Measurements from ENCODE around the gene PDCD1.

The PDCD1 gene

DNA sequence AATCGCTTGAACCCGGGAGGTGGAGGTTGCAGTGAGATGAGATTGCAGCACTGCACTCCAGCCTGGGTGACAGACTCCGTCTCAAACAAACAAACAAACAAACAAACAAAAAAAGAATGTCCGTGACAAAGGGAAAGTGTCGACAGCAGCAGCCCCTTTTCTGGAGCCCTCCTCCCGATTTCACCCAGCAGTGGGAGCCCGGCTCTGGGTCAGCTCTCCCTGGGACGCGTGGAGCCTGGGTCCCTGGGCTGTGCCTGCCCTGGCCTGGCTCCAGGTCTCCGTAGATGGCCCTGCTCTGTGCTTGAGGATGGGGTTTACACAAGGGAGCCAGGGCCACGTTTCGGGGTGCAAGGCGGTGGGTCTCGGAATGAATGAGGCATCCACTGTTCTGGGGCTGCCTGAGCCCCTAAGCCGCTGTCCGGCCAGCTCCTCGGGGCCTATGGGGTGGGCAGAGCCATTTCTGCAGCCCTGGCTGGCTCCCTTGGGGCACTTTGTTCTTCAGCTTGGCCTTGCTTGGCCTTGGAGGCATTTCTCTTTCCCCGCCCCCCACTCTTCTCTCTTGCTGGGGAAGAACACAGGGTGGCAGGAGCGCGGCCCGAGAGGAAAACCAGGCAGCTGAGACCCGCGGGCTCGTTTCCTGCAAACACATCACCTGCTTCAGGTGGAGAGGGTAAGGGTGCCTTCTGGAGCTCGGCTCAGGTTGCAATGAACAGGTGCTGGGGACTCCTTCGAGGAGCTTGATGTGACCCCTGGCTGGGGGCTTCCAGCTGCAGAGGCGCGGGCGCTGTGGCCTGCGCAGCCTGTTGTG, 40.0 kb upstream of the PDCD1 start:
- peaks cover 18% of the 10 kb centered on the region for H3K4me1 Mint-ChIP-seq
- peaks cover 31% of the 10 kb centered on the region for H3K36me3 Mint-ChIP-seq
- H3K4me3 Mint-ChIP-seq = no peak overlapping the region
- H3K27ac Mint-ChIP-seq = no peak overlapping the region
- H3K9me3 Mint-ChIP-seq = no peaks in the 10 kb centered on the region
- DNase-seq (ENCODE audit: low spot score in 2 of 2) (no peak), ATAC-seq (no peak)

DNA sequence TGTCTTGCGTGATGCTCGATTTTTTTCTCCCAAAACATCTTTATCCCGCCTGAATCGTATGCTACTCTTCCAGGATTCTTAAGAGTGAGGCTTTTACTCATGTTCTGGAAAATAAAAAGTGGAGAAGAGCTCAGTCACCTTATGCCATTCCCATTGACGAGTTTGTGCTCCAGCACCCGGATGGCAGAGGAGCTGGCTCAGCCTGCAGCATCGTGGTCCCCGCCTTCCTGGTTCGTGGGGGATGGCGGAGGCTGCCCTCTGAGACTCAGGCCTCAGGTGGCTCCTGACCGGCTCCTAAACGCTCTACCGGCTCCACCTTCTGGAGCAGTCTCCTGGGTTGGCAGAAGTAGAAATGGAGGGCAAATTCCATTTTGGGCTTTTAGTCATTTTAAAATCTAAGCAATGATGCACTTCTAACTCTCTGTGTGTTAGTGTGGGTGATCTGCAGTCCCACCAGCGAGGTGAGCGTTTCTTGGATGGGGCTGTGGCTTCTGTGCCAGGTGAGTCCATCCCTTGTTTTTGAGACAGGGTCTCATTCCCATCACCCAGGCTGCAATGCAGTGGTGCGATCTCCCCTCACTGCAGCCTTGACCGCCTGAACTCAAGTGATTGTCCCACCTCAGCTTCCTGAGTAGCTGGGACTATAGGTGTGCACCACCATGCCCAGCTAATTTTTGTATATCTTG, 38.7 kb upstream of the PDCD1 start:
- H3K4me3 Mint-ChIP-seq = no peak overlapping the region
- peaks cover 18% of the 10 kb centered on the region for H3K4me1 Mint-ChIP-seq
- ATAC-seq (no peak), DNase-seq (ENCODE audit: low spot score in 2 of 2) (no peak)
- no peaks in the 10 kb centered on the region for H3K9me3 Mint-ChIP-seq
- peaks cover 31% of the 10 kb centered on the region for H3K36me3 Mint-ChIP-seq
- H3K27ac Mint-ChIP-seq = peak overlapping the region; percentile 98

DNA sequence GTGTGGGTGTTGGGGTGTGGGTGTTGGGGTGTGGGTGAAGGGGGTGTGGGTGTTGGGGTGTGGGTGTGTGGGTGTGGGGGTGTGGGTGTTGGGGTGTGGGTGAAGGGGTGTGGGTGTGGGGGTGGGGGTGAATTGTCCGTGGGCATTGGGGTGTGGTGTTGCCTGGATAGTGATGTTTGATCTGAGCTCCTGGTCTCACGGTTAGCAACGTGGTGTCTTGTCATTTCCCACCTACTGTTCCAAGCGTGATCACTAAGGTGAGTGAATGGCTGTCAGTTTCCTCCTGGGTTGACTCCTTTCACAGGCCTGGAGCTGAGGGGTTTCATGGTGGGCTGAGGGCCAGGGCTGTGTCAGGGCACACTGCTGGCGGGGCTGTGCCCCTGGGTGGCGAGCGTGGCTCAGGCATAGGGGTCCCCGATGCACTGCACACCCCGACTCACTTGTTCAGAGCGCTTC, 38.1 kb upstream of the PDCD1 start:
- peak; percentile 39 for ATAC-seq
- Mint-ChIP-seq H3K4me1 (peaks cover 18% of the 10 kb centered on the region), H3K36me3 (peaks cover 31% of the 10 kb centered on the region), H3K27ac (peak overlapping the region; percentile 98), H3K9me3 (no peaks in the 10 kb centered on the region), H3K4me3 (no peak overlapping the region)
- DNase-seq (ENCODE audit: low spot score in 2 of 2) = no peak

DNA sequence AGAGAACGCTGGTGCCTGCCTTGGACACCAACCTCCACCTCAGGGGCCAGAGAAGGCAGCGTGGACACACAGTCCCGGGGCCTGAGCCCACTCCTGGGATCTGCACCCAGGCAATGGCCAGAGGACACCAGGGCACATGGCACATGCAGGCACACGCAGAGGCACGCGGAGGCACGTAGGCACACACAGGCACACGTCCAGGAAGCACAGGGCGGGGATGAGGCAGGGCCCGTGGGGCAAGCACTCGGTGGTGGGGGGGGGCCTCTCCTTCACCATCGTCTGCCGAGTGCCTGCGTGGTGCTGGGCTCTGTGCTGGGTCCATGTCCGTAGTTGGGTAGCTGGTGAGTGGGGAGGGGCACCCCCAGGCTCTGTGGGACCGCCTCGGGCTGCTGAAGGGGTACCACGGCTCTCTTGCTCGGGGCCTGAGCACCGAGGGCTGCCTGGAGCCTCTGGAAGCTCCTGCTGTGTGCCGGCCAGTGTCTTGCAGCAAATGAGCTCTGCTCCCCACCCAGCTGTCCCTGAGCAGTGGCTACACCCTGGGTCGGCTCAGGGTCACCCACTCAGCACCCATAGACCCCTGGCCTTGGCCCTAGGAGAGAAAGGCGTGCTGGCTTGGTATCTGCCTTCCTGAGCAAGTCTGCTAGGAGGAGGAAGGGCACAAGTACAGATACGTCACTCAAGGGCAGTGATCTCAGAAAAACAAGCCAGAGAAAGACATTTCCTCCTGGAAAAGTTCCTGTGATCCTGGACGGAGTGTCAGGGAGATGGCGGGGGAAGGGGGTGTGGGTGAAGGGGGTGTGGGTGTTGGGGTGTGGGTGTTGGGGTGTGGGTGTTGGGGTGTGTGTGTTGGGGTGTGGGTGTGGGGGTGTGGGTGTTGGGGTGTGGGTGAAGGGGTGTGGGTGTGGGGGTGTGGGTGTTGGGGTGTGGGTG, 37.3 kb upstream of the PDCD1 start:
- ATAC-seq (peak; percentile 60), DNase-seq (ENCODE audit: low spot score in 2 of 2) (no peak)
- Mint-ChIP-seq H3K36me3 (peaks cover 31% of the 10 kb centered on the region), H3K9me3 (no peaks in the 10 kb centered on the region), H3K4me3 (peak overlapping the region; percentile 26), H3K4me1 (peaks cover 18% of the 10 kb centered on the region), H3K27ac (peak overlapping the region; percentile 98)

DNA sequence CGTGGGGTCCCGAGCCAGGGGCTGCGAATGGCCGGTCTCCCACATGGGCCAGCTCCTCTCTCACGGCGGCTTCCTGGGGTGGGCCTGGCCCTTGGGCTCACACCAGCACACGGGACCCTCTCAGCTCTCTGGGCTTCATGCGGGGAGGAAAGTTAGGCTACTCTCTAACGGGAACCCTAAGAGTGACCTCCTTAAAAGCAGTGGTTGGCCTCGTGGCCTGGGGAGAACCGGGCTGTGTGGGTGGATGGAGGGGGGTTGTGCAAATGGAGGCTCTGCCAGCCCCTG, 36.7 kb upstream of the PDCD1 start:
- Mint-ChIP-seq H3K4me1 (peaks cover 18% of the 10 kb centered on the region), H3K4me3 (no peak overlapping the region), H3K27ac (peak overlapping the region; percentile 98), H3K9me3 (no peaks in the 10 kb centered on the region), H3K36me3 (peaks cover 31% of the 10 kb centered on the region)
- DNase-seq (ENCODE audit: low spot score in 2 of 2) = no peak
- no peak for ATAC-seq

DNA sequence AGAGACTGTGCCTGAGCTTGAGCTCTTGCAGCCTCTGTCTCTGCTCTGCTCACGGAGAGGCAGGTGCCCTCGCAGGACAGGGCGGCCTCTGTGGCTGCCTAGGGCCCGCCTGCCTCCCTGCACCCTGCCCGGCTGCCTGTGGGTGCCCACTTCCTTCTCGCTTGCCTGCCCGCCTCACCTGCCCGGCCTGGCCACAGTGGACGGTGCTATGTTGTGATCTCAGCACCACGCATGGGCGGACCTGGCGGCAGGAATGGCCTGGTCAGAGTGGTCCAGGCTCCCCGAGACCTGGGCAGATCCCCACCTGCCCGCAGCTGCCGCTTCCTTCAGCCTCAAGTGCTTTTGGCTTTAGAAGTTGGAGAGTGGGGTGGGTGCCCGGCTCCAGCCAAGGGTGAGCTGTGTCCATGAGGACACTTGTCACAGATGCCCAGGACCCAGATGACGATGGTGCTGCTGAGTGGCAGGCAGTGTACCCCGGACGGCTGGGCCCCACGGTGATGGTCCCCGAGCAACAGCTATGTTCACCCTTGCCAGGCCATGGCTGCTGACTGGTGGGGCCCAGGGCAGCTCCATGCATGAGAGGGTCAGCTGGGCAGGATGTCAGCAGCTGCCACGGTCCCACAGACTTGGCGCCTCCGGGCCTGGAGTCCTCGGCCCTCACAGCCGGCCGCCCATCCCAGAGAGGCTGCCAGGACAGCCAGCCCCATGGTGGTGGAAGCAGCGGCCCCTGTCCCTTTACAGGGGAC, 36.2 kb upstream of the PDCD1 start:
- Mint-ChIP-seq H3K27ac (peak overlapping the region; percentile 98), H3K36me3 (peaks cover 31% of the 10 kb centered on the region), H3K4me3 (no peak overlapping the region), H3K9me3 (no peaks in the 10 kb centered on the region), H3K4me1 (peaks cover 18% of the 10 kb centered on the region)
- ATAC-seq = peak; percentile 16
- no peak for DNase-seq (ENCODE audit: low spot score in 2 of 2)

DNA sequence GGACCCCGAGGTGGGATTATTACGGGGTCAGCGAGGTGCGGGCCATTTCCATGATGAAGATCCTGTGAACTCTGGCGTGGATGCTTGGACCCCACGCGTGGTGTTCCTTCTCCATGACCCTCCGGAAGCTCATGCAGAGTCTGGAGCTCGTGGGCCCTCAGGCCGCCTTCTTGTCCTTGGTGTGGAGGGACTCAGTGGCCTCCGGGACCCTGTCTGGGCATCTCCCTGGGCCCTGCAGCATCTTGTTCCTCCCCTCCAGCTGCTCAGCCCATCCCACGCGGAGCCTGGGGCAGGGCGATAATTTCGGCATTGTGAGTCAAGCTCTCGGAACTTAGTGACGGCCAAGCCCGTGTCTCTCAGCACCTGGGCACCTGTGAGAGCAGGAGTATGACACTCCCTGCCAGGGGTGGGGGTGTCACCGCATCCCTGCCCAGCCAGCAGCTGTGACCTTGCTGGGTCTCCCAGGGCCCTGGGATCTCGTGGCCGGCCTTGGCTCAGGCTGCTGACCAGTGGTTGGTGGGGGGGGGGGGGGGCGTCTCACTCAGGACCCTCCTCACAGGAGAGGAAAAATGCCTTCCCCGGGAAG, 35.5 kb upstream of the PDCD1 start:
- no peak overlapping the region for H3K27ac Mint-ChIP-seq
- DNase-seq (ENCODE audit: low spot score in 2 of 2) = no peak

DNA sequence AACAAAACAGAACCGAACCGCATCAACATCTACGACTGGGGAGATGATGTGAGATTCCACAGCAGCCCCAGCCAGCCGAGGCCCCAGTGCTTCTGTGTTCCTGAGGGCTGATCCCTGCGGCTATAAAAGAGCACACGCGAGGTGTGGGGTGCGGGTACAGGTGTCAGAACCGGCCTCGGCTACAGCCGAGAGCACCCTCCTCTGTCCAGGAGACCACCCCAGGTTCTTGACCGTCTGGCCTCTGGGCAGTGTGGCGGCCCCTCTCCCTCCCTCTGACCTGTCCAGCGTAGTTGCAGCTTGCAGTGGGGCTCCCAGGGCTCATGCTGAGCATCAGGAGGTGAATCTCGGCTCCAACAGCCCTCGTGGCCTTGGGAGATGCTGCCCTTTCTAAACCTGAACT, 34.6 kb upstream of the PDCD1 start:
- no peaks in the 10 kb centered on the region for H3K9me3 Mint-ChIP-seq
- H3K4me3 Mint-ChIP-seq = no peak overlapping the region
- H3K4me1 Mint-ChIP-seq = peaks cover 18% of the 10 kb centered on the region
- peaks cover 30% of the 10 kb centered on the region for H3K36me3 Mint-ChIP-seq
- no peak for DNase-seq (ENCODE audit: low spot score in 2 of 2)
- H3K27ac Mint-ChIP-seq = no peak overlapping the region
- no peak for ATAC-seq

More for the DNA sequence above, 35.5 kb upstream of the PDCD1 start:
- Mint-ChIP-seq H3K36me3 (peaks cover 31% of the 10 kb centered on the region), H3K4me1 (peaks cover 18% of the 10 kb centered on the region), H3K9me3 (no peaks in the 10 kb centered on the region), H3K4me3 (no peak overlapping the region)
- no peak for ATAC-seq

DNA sequence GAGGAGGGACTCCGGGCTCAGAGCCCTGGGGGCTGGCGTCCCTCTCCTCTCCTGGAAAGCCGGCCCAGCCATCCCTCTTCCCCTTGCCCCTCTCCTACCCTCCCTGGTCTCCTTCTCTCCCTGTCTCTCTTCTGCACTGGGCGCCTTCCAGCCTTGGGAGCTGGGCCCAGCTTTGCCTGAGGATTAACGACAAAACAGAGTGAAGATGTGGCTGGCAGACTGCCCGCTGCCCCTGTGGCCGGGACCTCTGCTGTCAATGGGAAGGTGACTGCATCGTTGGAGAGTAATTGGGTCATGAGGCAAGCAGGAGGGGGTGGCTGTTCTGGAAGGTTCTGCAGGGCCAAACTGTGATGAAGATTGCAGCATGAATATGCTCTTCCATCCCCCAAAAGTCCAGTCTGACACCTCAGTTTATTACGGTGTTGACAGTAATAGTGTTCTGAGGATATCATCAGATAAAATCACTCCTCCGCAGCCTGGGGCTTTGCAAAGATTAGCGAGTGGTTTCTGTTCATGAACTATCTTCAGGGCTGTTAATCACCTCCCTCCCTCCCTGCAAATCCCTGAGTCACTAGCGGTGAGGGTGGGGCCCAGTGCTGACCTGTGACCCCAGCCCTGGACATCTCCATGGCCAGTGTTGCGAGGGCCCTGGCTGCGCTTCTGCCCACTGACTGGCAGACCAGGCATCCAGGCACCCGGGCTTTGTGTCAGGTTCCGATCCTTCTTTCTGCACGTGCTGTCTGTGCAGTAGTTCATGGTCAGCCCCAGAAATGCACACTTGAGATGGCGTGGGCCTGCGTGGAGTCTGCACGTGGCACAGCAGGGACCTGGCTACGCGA, 33.8 kb upstream of the PDCD1 start:
- peaks cover 24% of the 10 kb centered on the region for H3K36me3 Mint-ChIP-seq
- H3K4me3 Mint-ChIP-seq = no peak overlapping the region
- no peak for ATAC-seq
- no peaks in the 10 kb centered on the region for H3K9me3 Mint-ChIP-seq
- no peak for DNase-seq (ENCODE audit: low spot score in 2 of 2)
- H3K27ac Mint-ChIP-seq = no peak overlapping the region
- H3K4me1 Mint-ChIP-seq = peaks cover 23% of the 10 kb centered on the region

DNA sequence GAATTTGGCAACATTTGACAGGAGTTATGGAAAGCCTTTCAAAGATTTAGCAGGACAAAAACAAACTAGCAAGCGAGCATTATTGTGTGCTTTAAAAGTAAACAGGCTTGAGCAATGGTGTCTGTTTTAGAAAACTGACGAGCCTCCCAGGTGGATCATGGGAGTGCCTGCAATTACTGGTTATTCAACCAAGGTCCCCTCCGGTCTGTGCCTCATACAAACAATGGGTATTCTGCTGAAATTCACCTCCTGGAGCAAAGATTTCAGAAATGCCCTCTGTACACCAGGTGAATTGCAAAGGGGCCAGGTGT, 33.2 kb upstream of the PDCD1 start:
- peaks cover 21% of the 10 kb centered on the region for H3K36me3 Mint-ChIP-seq
- DNase-seq (ENCODE audit: low spot score in 2 of 2) (no peak), ATAC-seq (no peak)
- H3K4me1 Mint-ChIP-seq = peaks cover 19% of the 10 kb centered on the region
- no peak overlapping the region for H3K27ac Mint-ChIP-seq
- H3K9me3 Mint-ChIP-seq = no peaks in the 10 kb centered on the region
- H3K4me3 Mint-ChIP-seq = no peak overlapping the region

DNA sequence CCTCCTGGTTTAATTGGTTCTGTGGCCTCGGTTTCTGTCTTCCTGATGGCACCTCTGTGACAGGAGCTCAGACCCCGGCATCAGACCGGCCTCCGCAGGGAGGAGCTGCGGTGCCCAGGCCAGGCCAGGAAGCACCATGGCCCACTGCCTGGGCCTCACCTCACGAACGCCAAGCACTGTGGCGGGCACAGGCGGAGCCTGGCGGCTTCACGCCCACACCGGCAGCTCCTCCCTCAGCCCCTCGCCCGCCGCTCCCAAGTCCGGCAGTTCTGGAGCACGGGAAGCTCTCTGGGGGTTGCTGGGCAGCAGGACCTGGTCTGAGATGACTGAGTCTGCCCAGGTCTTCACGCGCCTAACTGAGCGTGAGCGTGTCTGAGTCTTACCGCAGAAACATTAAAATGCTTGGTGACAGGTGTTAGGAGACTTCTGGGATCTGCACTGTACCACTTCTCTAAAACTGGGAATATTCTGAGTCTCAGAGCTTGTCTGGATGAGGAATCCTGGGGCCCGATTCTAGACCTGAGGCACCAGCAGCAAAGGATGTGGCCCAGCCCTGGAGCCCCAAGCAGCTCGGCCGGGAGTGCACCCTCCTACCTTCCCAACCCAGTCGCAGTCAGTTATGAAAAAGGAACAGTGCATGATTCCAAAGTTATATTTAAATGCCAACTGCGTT, 32.8 kb upstream of the PDCD1 start:
- DNase-seq (ENCODE audit: low spot score in 2 of 2) (no peak), ATAC-seq (no peak)
- peaks cover 17% of the 10 kb centered on the region for H3K36me3 Mint-ChIP-seq
- H3K27ac Mint-ChIP-seq = no peak overlapping the region
- peaks cover 19% of the 10 kb centered on the region for H3K4me1 Mint-ChIP-seq
- H3K4me3 Mint-ChIP-seq = no peak overlapping the region
- H3K9me3 Mint-ChIP-seq = no peaks in the 10 kb centered on the region

DNA sequence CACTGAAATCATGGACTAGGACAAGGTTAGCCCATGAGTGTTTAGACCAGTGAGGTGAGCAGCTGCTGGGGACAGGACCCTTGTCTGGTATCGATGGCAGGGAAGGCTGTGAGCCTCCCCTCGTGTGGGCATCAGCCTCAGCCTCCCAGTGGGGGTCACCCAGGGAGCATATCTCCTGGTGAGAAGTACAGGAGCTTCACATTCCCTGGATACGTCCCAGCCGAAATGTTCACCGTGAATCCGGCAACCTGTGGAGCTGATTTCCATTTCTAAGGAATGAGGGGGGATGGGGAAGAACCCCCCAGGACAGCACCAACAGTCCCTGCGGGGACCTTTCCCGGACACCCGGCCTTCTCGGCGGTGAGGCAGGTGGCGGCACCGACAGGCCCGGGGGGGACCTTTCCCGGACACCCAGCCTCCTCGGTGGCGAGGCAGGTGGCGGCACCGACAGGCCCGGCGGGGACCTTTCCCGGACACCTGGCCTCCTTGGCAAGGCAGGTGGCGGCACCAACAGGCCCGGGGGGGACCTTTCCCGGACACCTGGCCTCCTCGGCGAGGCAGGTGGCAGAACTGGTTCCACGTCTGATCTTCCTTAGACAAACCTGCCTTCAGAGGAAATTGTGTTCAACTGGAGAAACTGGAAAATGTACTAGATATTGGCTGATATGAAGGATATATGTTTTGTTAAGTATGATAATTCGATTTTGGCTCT, 32.0 kb upstream of the PDCD1 start:
- Mint-ChIP-seq H3K4me1 (peaks cover 19% of the 10 kb centered on the region), H3K27ac (no peak overlapping the region), H3K36me3 (peaks cover 17% of the 10 kb centered on the region), H3K9me3 (no peaks in the 10 kb centered on the region), H3K4me3 (no peak overlapping the region)
- DNase-seq (ENCODE audit: low spot score in 2 of 2) = no peak
- ATAC-seq = no peak

DNA sequence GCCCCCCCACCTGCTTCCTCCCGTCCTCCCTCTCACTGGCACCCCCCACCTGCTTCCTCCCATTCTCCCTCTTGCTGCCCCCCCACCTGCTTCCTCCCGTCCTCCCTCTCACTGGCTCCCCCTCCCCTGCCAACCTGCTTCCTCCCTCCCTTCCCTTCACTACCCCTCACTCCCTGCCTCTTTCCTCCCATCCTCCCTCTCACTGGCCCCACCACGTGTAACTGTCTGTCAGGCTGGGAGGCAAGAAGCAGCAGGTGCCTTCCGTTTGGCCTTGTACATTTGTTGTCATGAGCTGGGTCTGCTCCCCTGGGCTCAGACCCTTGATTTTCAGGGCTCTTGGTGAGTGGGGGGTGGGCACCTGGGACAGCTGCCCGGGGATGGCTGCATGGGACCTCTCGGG, 29.9 kb upstream of the PDCD1 start:
- peak overlapping the region; percentile 36 for H3K27ac Mint-ChIP-seq

More for the DNA sequence above, 29.9 kb upstream of the PDCD1 start:
- H3K36me3 Mint-ChIP-seq = peaks cover 28% of the 10 kb centered on the region
- H3K4me1 Mint-ChIP-seq = peaks cover 24% of the 10 kb centered on the region
- no peak for DNase-seq (ENCODE audit: low spot score in 2 of 2)
- H3K4me3 Mint-ChIP-seq = no peak overlapping the region
- ATAC-seq = no peak
- no peaks in the 10 kb centered on the region for H3K9me3 Mint-ChIP-seq
